Measurements from ENCODE around the gene NDUFA7.

Gene NDUFA7

DNA sequence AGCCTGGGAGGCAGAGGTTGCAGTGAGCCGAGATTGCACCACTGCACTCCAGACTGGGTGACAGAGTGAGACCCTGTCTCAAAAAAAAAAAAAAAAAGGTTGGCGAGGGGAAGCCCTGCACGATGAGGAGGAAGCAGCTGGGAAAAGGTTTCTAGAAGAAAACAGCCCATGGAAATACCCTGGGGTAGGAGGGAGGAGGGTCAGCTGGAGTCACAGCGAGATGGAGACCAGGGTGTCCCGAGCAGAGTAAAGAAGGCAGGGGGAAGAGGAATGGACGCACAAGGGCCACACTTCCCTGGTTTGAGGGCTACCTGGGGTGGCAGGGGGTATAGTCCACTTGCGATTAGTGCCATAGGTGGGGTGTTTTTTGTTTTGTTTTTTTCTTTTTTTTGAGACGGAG, 15.5 kb upstream of the NDUFA7 start:
- no peak overlapping the region for H3K4me3 ChIP-seq (ENCODE audit: low read length)
- H3K9me3 ChIP-seq (ENCODE audit: control insufficient read depth, insufficient read depth, low read length): no peaks in the 10 kb centered on the region
- H3K36me3 ChIP-seq (ENCODE audit: control insufficient read depth, low read length): no peaks in the 10 kb centered on the region
- TF ChIP-seq EZH2phosphoT487 (IDR thresholded peaks at IDR 0.05; ENCODE audit: borderline replicate concordance, low read length): no peak
- TF ChIP-seq, protein P1, sequence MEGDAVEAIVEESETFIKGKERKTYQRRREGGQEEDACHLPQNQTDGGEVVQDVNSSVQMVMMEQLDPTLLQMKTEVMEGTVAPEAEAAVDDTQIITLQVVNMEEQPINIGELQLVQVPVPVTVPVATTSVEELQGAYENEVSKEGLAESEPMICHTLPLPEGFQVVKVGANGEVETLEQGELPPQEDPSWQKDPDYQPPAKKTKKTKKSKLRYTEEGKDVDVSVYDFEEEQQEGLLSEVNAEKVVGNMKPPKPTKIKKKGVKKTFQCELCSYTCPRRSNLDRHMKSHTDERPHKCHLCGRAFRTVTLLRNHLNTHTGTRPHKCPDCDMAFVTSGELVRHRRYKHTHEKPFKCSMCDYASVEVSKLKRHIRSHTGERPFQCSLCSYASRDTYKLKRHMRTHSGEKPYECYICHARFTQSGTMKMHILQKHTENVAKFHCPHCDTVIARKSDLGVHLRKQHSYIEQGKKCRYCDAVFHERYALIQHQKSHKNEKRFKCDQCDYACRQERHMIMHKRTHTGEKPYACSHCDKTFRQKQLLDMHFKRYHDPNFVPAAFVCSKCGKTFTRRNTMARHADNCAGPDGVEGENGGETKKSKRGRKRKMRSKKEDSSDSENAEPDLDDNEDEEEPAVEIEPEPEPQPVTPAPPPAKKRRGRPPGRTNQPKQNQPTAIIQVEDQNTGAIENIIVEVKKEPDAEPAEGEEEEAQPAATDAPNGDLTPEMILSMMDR (IDR thresholded peaks at IDR 0.05; ENCODE audit: low read depth, low read length, poor library complexity, severe bottlenecking): no peak
- no peaks in the 10 kb centered on the region for H4K20me1 ChIP-seq (ENCODE audit: control insufficient read depth, insufficient read depth, low read depth, low read length)
- H3K4me2 ChIP-seq (ENCODE audit: low read length): no peak overlapping the region
- no peaks in the 10 kb centered on the region for H3K4me1 ChIP-seq (ENCODE audit: control insufficient read depth, low read length)
- no peaks in the 10 kb centered on the region for H3K79me2 ChIP-seq (ENCODE audit: control insufficient read depth, low read length)
- H3K9me2 ChIP-seq (replicated peaks; ENCODE audit: control insufficient read depth, low read length): no peaks in the 10 kb centered on the region
- H3F3A ChIP-seq (ENCODE audit: control insufficient read depth, insufficient read depth): no peaks in the 10 kb centered on the region
- peaks cover 23% of the 10 kb centered on the region for H3K27me3 ChIP-seq (ENCODE audit: control insufficient read depth, low read length)
- no peak overlapping the region for H3K27ac ChIP-seq (ENCODE audit: low read depth, low read length)

DNA sequence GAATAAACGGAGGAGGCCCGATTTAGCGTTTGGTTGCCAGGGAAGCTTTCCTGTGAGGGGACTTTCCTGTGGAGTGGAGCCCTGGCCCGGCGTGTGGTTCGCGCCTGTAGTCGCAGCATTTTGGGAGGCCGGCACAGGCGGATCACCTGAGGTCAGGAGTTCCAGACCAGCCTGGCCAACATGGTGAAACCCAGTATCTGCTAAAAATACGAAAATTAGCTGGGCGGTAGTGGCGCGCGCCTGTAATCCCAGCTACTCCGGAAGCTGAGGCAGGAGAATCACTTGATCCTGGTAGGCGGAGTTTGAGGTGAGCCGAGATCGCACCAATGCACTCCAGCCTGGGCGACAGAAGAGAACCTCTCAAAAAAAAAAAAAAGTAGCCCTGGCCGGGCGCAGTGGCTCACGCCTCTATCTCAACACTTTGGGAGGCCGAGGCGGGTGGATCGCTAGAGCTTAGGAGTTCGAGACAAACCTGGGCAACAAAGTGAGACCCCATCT, 14.9 kb upstream of the NDUFA7 start:
- Histone ChIP-seq H3K4me1 (ENCODE audit: control insufficient read depth, low read length) (no peaks in the 10 kb centered on the region), H3K4me3 (ENCODE audit: low read length) (no peak overlapping the region), H3K79me2 (ENCODE audit: control insufficient read depth, low read length) (no peaks in the 10 kb centered on the region), H3K9me3 (ENCODE audit: control insufficient read depth, insufficient read depth, low read length) (no peaks in the 10 kb centered on the region), H3K36me3 (ENCODE audit: control insufficient read depth, low read length) (no peaks in the 10 kb centered on the region), H3K27ac (ENCODE audit: low read depth, low read length) (no peak overlapping the region), H3K4me2 (ENCODE audit: low read length) (no peak overlapping the region), H3F3A (ENCODE audit: control insufficient read depth, insufficient read depth) (no peaks in the 10 kb centered on the region), H3K9me2 (replicated peaks; ENCODE audit: control insufficient read depth, low read length) (no peaks in the 10 kb centered on the region), H3K27me3 (ENCODE audit: control insufficient read depth, low read length) (peaks cover 18% of the 10 kb centered on the region), H4K20me1 (ENCODE audit: control insufficient read depth, insufficient read depth, low read depth, low read length) (no peaks in the 10 kb centered on the region)
- TF ChIP-seq EZH2phosphoT487 (IDR thresholded peaks at IDR 0.05; ENCODE audit: borderline replicate concordance, low read length): no peak
- TF ChIP-seq, protein P1 (IDR thresholded peaks at IDR 0.05; ENCODE audit: low read depth, low read length, poor library complexity, severe bottlenecking): no peak

DNA sequence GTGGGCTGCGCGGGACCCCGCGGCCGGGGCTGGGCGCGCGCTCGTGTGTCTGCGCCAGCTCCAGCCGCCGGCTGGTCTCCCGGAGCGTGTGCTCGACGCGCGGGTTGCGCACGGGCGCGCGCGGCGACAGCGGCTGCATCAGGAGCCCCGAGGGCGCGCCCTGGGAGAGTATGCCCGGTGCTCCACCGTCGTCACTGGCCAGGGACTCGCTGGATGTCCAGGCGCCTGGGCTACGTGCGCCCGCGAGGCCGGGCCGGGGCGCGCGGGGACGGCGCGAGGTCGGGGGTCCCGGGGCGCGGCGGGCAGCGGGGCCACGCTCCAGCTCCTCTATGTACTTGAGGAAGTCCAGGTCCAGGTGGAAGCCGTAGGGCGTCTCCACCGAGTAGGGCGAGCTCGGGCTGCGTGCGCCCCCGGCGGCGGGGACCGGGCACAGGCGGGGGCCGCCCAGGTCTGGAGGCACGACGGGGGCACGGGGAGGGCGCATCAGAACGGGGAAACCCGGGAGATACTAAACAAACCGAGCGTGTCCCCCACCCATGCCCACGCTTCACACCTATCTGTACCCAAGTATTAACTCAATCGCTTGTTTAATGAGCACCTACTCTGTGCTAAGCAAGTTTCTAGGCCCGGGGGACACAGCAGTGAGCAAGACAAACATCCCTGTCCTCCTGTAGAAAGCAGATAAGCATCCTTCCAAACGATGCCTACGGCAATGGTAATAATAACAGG, 14.3 kb upstream of the NDUFA7 start:
- H3K4me2 ChIP-seq (ENCODE audit: low read length): no peak overlapping the region
- no peaks in the 10 kb centered on the region for H3K4me1 ChIP-seq (ENCODE audit: control insufficient read depth, low read length)
- H3K36me3 ChIP-seq (ENCODE audit: control insufficient read depth, low read length): no peaks in the 10 kb centered on the region
- H3K9me2 ChIP-seq (replicated peaks; ENCODE audit: control insufficient read depth, low read length): no peaks in the 10 kb centered on the region
- no peaks in the 10 kb centered on the region for H3F3A ChIP-seq (ENCODE audit: control insufficient read depth, insufficient read depth)
- peaks cover 13% of the 10 kb centered on the region for H3K27me3 ChIP-seq (ENCODE audit: control insufficient read depth, low read length)
- no peaks in the 10 kb centered on the region for H4K20me1 ChIP-seq (ENCODE audit: control insufficient read depth, insufficient read depth, low read depth, low read length)
- no peak overlapping the region for H3K4me3 ChIP-seq (ENCODE audit: low read length)
- no peaks in the 10 kb centered on the region for H3K9me3 ChIP-seq (ENCODE audit: control insufficient read depth, insufficient read depth, low read length)
- H3K79me2 ChIP-seq (ENCODE audit: control insufficient read depth, low read length): no peaks in the 10 kb centered on the region
- TF ChIP-seq, protein P1 (IDR thresholded peaks at IDR 0.05; ENCODE audit: low read depth, low read length, poor library complexity, severe bottlenecking): peak; percentile 34
- TF ChIP-seq EZH2phosphoT487 (IDR thresholded peaks at IDR 0.05; ENCODE audit: borderline replicate concordance, low read length): no peak
- no peak overlapping the region for H3K27ac ChIP-seq (ENCODE audit: low read depth, low read length)

All from DOHH2 (cell line).